ENCODE measurements around the gene INVS. TPM values are rescaled to one million over a fixed set of nuclear protein-coding genes. Genes with fewer than 3 reads are reported as not detected.
A peak's percentile ranks its signal among the peaks of the same experiment; 100 is the strongest.

INVS gene
- total and polyA plus RNA-seq, 4 donors: 5.7 to 28.1 (median 10.0) TPM

GRCh38 chr9:100086097-100086635, 12.9 kb upstream of the INVS start:
- TF ChIP-seq FOXA1 (IDR thresholded peaks at IDR 0.05): no peak
- no peak for TF ChIP-seq TAF1 (conservative IDR thresholded peaks at IDR 0.05)
- TF ChIP-seq CTCF (IDR thresholded peaks at IDR 0.05; ENCODE audit: low read depth, low read length, missing input control): no peak
- TF ChIP-seq RXRA (IDR thresholded peaks at IDR 0.05): no peak
- no peak for TF ChIP-seq FOXA2 (IDR thresholded peaks at IDR 0.05)
- TF ChIP-seq NR2F2 (IDR thresholded peaks at IDR 0.05): no peak
- TF ChIP-seq JUND (IDR thresholded peaks at IDR 0.05): no peak
- no peak for TF ChIP-seq HNF4G (IDR thresholded peaks at IDR 0.05)
- no peak for TF ChIP-seq EGR1 (IDR thresholded peaks at IDR 0.05; ENCODE audit: low read depth in 2 of 2)
- DNase-seq (ENCODE audit: low spot score): no peak
- no peak overlapping the region for H3K4me3 ChIP-seq (ENCODE audit: low read depth in 1 of 3, low read length in 3 of 3)
- no peaks in the 10 kb centered on the region for H3K27me3 ChIP-seq (ENCODE audit: control insufficient read depth in 4 of 4, insufficient read depth in 4 of 4, low read length in 3 of 4)
- H3K27ac ChIP-seq (ENCODE audit: low read depth in 1 of 2, low read length in 2 of 2): no peak overlapping the region
- H3K9ac ChIP-seq (ENCODE audit: low read depth in 1 of 2, low read length in 2 of 2): peak overlapping the region in 1 of 2 donors; percentile 37
- H3K4me1 ChIP-seq (ENCODE audit: control insufficient read depth in 4 of 4, insufficient read depth in 4 of 4, low read length in 3 of 4): peaks cover 0 to 5% (median under 1%) of the 10 kb centered on the region in 4 donors
- H3K9me3 ChIP-seq (ENCODE audit: control insufficient read depth in 4 of 4, low read length in 3 of 4): no peaks in the 10 kb centered on the region
- H3K36me3 ChIP-seq (ENCODE audit: control insufficient read depth in 4 of 4, insufficient read depth in 3 of 4, low read depth in 1 of 4, low read length in 3 of 4): no peaks in the 10 kb centered on the region
- 95% methylated on average over 3 of the region's 3 CpGs for WGBS

- H3K27me3 ChIP-seq (ENCODE audit: control insufficient read depth in 4 of 4, insufficient read depth in 4 of 4, low read length in 3 of 4): no peaks in the 10 kb centered on the region
- H3K27ac ChIP-seq (ENCODE audit: low read depth in 1 of 2, low read length in 2 of 2): no peak overlapping the region
- TF ChIP-seq REST (IDR thresholded peaks at IDR 0.05) (no peak), MAX (IDR thresholded peaks at IDR 0.05) (no peak), RAD21 (IDR thresholded peaks at IDR 0.05) (no peak), FOXA1 (IDR thresholded peaks at IDR 0.05) (no peak), ZBTB33 (IDR thresholded peaks at IDR 0.05) (no peak), RXRA (IDR thresholded peaks at IDR 0.05) (no peak), NR2F2 (IDR thresholded peaks at IDR 0.05) (no peak), CTCF (IDR thresholded peaks at IDR 0.05; ENCODE audit: low read depth, low read length, missing input control) (no peak), HNF4A (conservative IDR thresholded peaks at IDR 0.05) (no peak), TAF1 (conservative IDR thresholded peaks at IDR 0.05) (no peak), JUND (IDR thresholded peaks at IDR 0.05) (no peak), ATF3 (IDR thresholded peaks at IDR 0.05) (no peak), YY1 (IDR thresholded peaks at IDR 0.05) (no peak), GABPA (IDR thresholded peaks at IDR 0.05 in 1 of 2, conservative IDR thresholded peaks at IDR 0.05 in 1 of 2) (no peak), EGR1 (IDR thresholded peaks at IDR 0.05; ENCODE audit: low read depth in 2 of 2) (no peak), HNF4G (IDR thresholded peaks at IDR 0.05) (no peak), SP1 (IDR thresholded peaks at IDR 0.05) (no peak), FOXA2 (IDR thresholded peaks at IDR 0.05) (no peak)
- no peak for DNase-seq (ENCODE audit: low spot score)
- H3K9ac ChIP-seq (ENCODE audit: low read depth in 1 of 2, low read length in 2 of 2): no peak overlapping the region
- H3K4me3 ChIP-seq (ENCODE audit: low read depth in 1 of 3, low read length in 3 of 3): no peak overlapping the region
- peaks cover 0 to 5% (median 1%) of the 10 kb centered on the region in 4 donors for H3K4me1 ChIP-seq (ENCODE audit: control insufficient read depth in 4 of 4, insufficient read depth in 4 of 4, low read length in 3 of 4)
- no peaks in the 10 kb centered on the region for H3K36me3 ChIP-seq (ENCODE audit: control insufficient read depth in 4 of 4, insufficient read depth in 3 of 4, low read depth in 1 of 4, low read length in 3 of 4)
- WGBS: 51% methylated on average over 1 of the region's 1 CpG
- H3K9me3 ChIP-seq (ENCODE audit: control insufficient read depth in 4 of 4, low read length in 3 of 4): no peaks in the 10 kb centered on the region
Observed at GRCh38 chr9:100087218-100087617, 11.8 kb upstream of the INVS start.

Measured in liver (tissue), 9 donors.